GM23338 (cell line): ENCODE measurements around the gene BCORL1. TPM values are rescaled to one million over a fixed set of nuclear protein-coding genes. Genes with fewer than 3 reads are reported as not detected.

ENCODE experiments used
- ATAC-seq: fragments of 200-7000 bp; cut with Tn5 transposase; 3 replicates; pipeline ENCODE4 v1.9.1; 2020
- DNase-seq: peaks from one replicate; pipeline ENCODE4 v3.0.0-alpha.2; 2015; ENCODE audit warnings: low spot score
- H2AFZ ChIP-seq: fragments of 200-600 bp; sonication (generic); 2 replicates; pipeline ENCODE4 v1.8.0; 2016; ENCODE audit warnings: antibody characterized with exemption, mild to moderate bottlenecking, moderate library complexity
- H3F3A ChIP-seq: fragments of 200-600 bp; sonication (generic); replicated peaks from 2 replicates; pipeline ENCODE4 v1.8.0; 2017; ENCODE audit warnings: antibody characterized with exemption, mixed run types, low read depth
- H3K27ac ChIP-seq: fragments of 200-600 bp; sonication (generic); 2 replicates; pipeline ENCODE4 v1.6.1; 2016; ENCODE audit warnings: low read depth
- H3K27me3 ChIP-seq: fragments of 200-600 bp; sonication (generic); 2 replicates; pipeline ENCODE4 v1.8.0; 2016; ENCODE audit warnings: mild to moderate bottlenecking, mixed run types, moderate library complexity; ENCODE audit not compliant: insufficient read depth
- H3K36me3 ChIP-seq: fragments of 200-600 bp; sonication (generic); 2 replicates; pipeline ENCODE4 v1.8.0; 2016; ENCODE audit warnings: mild to moderate bottlenecking; ENCODE audit not compliant: insufficient read depth
- H3K4me1 ChIP-seq: fragments of 200-600 bp; sonication (generic); 2 replicates; pipeline ENCODE4 v1.8.0; 2016; ENCODE audit warnings: mild to moderate bottlenecking, moderate library complexity; ENCODE audit not compliant: insufficient read depth
- H3K4me2 ChIP-seq: fragments of 200-600 bp; sonication (generic); 2 replicates; pipeline ENCODE4 v1.7.1; 2017; ENCODE audit warnings: mixed run types
- H3K4me3 ChIP-seq: fragments of 200-600 bp; sonication (generic); 2 replicates; pipeline ENCODE4 v1.6.1; 2016; ENCODE audit warnings: mixed run types
- H3K79me2 ChIP-seq: fragments of 200-600 bp; sonication (generic); replicated peaks from 2 replicates; pipeline ENCODE4 v1.8.0; 2017; ENCODE audit warnings: mild to moderate bottlenecking; ENCODE audit not compliant: insufficient read depth
- H3K9me2 ChIP-seq: fragments of 200-600 bp; sonication (generic); 2 replicates; pipeline ENCODE4 v1.8.0; 2017; ENCODE audit not compliant: insufficient read depth
- H4K20me1 ChIP-seq: fragments of 200-600 bp; sonication (generic); replicated peaks from 2 replicates; pipeline ENCODE4 v1.8.0; 2017; ENCODE audit warnings: mild to moderate bottlenecking; ENCODE audit not compliant: insufficient read depth
- H3K27ac Mint-ChIP-seq: 2 replicates; pipeline ENCODE4 v1.8.0; 2020; ENCODE audit warnings: inconsistent platforms, mild to moderate bottlenecking, moderate library complexity, mixed read lengths
- H3K27me3 Mint-ChIP-seq: 3 replicates; pipeline ENCODE4 v1.8.0; 2022; ENCODE audit warnings: low read depth, mild to moderate bottlenecking, moderate library complexity, mixed read lengths, inconsistent platforms; ENCODE audit not compliant: insufficient read depth, poor library complexity
- H3K36me3 Mint-ChIP-seq: 3 replicates; pipeline ENCODE4 v1.8.0; 2021; ENCODE audit warnings: low read depth, mild to moderate bottlenecking, inconsistent platforms, moderate library complexity, mixed read lengths
- H3K4me1 Mint-ChIP-seq: 3 replicates; pipeline ENCODE4 v1.8.0; 2020; ENCODE audit warnings: mild to moderate bottlenecking, inconsistent platforms, mixed read lengths
- H3K4me3 Mint-ChIP-seq: 3 replicates; pipeline ENCODE4 v1.8.0; 2021; ENCODE audit warnings: moderate library complexity, mild to moderate bottlenecking, inconsistent platforms, mixed read lengths
- H3K9me3 Mint-ChIP-seq: 3 replicates; pipeline ENCODE4 v1.8.0; 2020; ENCODE audit warnings: moderate library complexity, mild to moderate bottlenecking, inconsistent platforms, mixed read lengths
- CREB1 ChIP-seq: fragments of 250-450 bp; sonication (Bioruptor Pico); IDR thresholded peaks from 2 replicates; pipeline ENCODE4 v1.5.0; 2020; ENCODE audit warnings: low read depth, mild to moderate bottlenecking, moderate library complexity
- EZH2 ChIP-seq: fragments of 200-600 bp; sonication (generic); IDR thresholded peaks from one replicate; pipeline ENCODE4 v1.8.0; 2017; ENCODE audit warnings: antibody characterized with exemption, mild to moderate bottlenecking, low read depth; ENCODE audit not compliant: unreplicated experiment
- EZH2phosphoT487 ChIP-seq: fragments of 200-600 bp; sonication (generic); IDR thresholded peaks from one replicate; pipeline ENCODE4 v1.8.1; 2018; ENCODE audit warnings: antibody characterized with exemption; ENCODE audit not compliant: unreplicated experiment
- JUNB ChIP-seq: IDR thresholded peaks from one replicate; pipeline ENCODE4 v1.6.1; 2016; ENCODE audit warnings: antibody characterized with exemption; ENCODE audit not compliant: unreplicated experiment
- NANOG ChIP-seq: IDR thresholded peaks from 2 replicates; pipeline ENCODE4 v1.6.1; 2016; ENCODE audit warnings: antibody characterized with exemption, borderline replicate concordance
- POLR2AphosphoS5 ChIP-seq: IDR thresholded peaks from 2 replicates; pipeline ENCODE4 v1.6.1; 2016; ENCODE audit warnings: antibody characterized with exemption, low read depth
- REST ChIP-seq: IDR thresholded peaks from one replicate; pipeline ENCODE4 v1.6.1; 2018; ENCODE audit warnings: antibody characterized with exemption; ENCODE audit not compliant: unreplicated experiment
- STAT1 ChIP-seq: IDR thresholded peaks from one replicate; pipeline ENCODE4 v1.6.1; 2016; ENCODE audit warnings: antibody characterized with exemption; ENCODE audit not compliant: unreplicated experiment
- ZNF114 ChIP-seq: fragments of 250-450 bp; sonication (Bioruptor Pico); IDR thresholded peaks from 2 replicates; pipeline ENCODE4 v1.5.0; 2020; ENCODE audit warnings: mild to moderate bottlenecking, moderate library complexity
- ZNF331 ChIP-seq: fragments of 250-450 bp; sonication (Bioruptor Pico); IDR thresholded peaks from 2 replicates; pipeline ENCODE4 v1.5.0; 2020; ENCODE audit warnings: low read depth, mild to moderate bottlenecking, moderate library complexity
- polyA plus RNA-seq: library from polyadenylated mRNA; unstranded; fragments of >200 nt; fragmentation: Nextera tagmentation; extraction: Ambion mirVana; gene quantifications from 2 replicates; pipeline ENCODE4 v1.2.1, GENCODE V29; 2016
- total RNA-seq: library from RNA; depleted of rRNA; stranded (reverse); fragments of >200 nt; shearing (Covaris generic); gene quantifications from 2 replicates; pipeline ENCODE4 v1.2.3, GENCODE V29; 2014
- TF ChIP-seq, protein P1 (sequence below): fragments of 250-450 bp; sonication (Bioruptor Pico); IDR thresholded peaks from 2 replicates; pipeline ENCODE4 v1.5.0; 2020; ENCODE audit warnings: mild to moderate bottlenecking, moderate library complexity
- TF ChIP-seq, protein P2 (sequence below): IDR thresholded peaks from 2 replicates; pipeline ENCODE4 v1.6.1; 2016; ENCODE audit warnings: antibody characterized with exemption
- TF ChIP-seq, protein P3 (sequence below), 2 experiments: fragments of 200-600 bp in 1 of 2; sonication (generic) in 1 of 2; conservative IDR thresholded peaks; 2 replicates each; pipeline versions ENCODE4 v1.5.1 to v1.6.1; 2016 to 2017; ENCODE audit warnings: antibody characterized with exemption in 2 of 2, low read depth in 2 of 2, mild to moderate bottlenecking in 2 of 2, moderate library complexity in 1 of 2

Gene BCORL1
- total and polyA plus RNA-seq, 2 experiments from 2014 or later: 2.6 to 2.7 TPM

- Histone ChIP-seq H3K27ac (no peak overlapping the region), H3K4me3 (no peak overlapping the region), H3K79me2 (no peaks in the 10 kb centered on the region), H3K36me3 (no peaks in the 10 kb centered on the region), H3K4me1 (no peaks in the 10 kb centered on the region), H3K27me3 (no peaks in the 10 kb centered on the region), H4K20me1 (no peaks in the 10 kb centered on the region), H3F3A (no peaks in the 10 kb centered on the region), H3K9me2 (no peaks in the 10 kb centered on the region), H2AFZ (no peak overlapping the region), H3K4me2 (no peak overlapping the region)
- ATAC-seq (no peak), DNase-seq (no peak)
- Mint-ChIP-seq H3K4me3 (no peak overlapping the region), H3K27ac (no peak overlapping the region), H3K9me3 (no peaks in the 10 kb centered on the region), H3K36me3 (no peaks in the 10 kb centered on the region), H3K27me3 (peaks cover 4% of the 10 kb centered on the region), H3K4me1 (peaks cover 7% of the 10 kb centered on the region)
- TF ChIP-seq EZH2phosphoT487 (no peak), ZNF331 (CRISPR knock-in tag) (no peak), NANOG (no peak), REST (no peak), STAT1 (no peak), JUNB (no peak), CREB1 (CRISPR knock-in tag) (no peak), ZNF114 (no peak), EZH2 (no peak), POLR2AphosphoS5 (no peak)
- TF ChIP-seq, protein P1, sequence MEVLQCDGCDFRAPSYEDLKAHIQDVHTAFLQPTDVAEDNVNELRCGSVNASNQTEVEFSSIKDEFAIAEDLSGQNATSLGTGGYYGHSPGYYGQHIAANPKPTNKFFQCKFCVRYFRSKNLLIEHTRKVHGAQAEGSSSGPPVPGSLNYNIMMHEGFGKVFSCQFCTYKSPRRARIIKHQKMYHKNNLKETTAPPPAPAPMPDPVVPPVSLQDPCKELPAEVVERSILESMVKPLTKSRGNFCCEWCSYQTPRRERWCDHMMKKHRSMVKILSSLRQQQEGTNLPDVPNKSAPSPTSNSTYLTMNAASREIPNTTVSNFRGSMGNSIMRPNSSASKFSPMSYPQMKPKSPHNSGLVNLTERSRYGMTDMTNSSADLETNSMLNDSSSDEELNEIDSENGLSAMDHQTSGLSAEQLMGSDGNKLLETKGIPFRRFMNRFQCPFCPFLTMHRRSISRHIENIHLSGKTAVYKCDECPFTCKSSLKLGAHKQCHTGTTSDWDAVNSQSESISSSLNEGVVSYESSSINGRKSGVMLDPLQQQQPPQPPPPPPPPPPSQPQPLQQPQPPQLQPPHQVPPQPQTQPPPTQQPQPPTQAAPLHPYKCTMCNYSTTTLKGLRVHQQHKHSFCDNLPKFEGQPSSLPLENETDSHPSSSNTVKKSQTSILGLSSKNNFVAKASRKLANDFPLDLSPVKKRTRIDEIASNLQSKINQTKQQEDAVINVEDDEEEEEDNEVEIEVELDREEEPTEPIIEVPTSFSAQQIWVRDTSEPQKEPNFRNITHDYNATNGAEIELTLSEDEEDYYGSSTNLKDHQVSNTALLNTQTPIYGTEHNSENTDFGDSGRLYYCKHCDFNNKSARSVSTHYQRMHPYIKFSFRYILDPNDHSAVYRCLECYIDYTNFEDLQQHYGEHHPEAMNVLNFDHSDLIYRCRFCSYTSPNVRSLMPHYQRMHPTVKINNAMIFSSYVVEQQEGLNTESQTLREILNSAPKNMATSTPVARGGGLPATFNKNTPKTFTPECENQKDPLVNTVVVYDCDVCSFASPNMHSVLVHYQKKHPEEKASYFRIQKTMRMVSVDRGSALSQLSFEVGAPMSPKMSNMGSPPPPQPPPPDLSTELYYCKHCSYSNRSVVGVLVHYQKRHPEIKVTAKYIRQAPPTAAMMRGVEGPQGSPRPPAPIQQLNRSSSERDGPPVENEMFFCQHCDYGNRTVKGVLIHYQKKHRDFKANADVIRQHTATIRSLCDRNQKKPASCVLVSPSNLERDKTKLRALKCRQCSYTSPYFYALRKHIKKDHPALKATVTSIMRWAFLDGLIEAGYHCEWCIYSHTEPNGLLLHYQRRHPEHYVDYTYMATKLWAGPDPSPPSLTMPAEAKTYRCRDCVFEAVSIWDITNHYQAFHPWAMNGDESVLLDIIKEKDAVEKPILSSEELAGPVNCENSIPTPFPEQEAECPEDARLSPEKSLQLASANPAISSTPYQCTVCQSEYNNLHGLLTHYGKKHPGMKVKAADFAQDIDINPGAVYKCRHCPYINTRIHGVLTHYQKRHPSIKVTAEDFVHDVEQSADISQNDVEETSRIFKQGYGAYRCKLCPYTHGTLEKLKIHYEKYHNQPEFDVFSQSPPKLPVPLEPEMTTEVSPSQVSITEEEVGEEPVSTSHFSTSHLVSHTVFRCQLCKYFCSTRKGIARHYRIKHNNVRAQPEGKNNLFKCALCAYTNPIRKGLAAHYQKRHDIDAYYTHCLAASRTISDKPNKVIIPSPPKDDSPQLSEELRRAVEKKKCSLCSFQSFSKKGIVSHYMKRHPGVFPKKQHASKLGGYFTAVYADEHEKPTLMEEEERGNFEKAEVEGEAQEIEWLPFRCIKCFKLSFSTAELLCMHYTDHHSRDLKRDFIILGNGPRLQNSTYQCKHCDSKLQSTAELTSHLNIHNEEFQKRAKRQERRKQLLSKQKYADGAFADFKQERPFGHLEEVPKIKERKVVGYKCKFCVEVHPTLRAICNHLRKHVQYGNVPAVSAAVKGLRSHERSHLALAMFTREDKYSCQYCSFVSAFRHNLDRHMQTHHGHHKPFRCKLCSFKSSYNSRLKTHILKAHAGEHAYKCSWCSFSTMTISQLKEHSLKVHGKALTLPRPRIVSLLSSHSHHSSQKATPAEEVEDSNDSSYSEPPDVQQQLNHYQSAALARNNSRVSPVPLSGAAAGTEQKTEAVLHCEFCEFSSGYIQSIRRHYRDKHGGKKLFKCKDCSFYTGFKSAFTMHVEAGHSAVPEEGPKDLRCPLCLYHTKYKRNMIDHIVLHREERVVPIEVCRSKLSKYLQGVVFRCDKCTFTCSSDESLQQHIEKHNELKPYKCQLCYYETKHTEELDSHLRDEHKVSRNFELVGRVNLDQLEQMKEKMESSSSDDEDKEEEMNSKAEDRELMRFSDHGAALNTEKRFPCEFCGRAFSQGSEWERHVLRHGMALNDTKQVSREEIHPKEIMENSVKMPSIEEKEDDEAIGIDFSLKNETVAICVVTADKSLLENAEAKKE (CRISPR knock-in tag): no peak
- TF ChIP-seq, protein P2, sequence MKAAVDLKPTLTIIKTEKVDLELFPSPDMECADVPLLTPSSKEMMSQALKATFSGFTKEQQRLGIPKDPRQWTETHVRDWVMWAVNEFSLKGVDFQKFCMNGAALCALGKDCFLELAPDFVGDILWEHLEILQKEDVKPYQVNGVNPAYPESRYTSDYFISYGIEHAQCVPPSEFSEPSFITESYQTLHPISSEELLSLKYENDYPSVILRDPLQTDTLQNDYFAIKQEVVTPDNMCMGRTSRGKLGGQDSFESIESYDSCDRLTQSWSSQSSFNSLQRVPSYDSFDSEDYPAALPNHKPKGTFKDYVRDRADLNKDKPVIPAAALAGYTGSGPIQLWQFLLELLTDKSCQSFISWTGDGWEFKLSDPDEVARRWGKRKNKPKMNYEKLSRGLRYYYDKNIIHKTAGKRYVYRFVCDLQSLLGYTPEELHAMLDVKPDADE: no peak
- TF ChIP-seq, protein P3, sequence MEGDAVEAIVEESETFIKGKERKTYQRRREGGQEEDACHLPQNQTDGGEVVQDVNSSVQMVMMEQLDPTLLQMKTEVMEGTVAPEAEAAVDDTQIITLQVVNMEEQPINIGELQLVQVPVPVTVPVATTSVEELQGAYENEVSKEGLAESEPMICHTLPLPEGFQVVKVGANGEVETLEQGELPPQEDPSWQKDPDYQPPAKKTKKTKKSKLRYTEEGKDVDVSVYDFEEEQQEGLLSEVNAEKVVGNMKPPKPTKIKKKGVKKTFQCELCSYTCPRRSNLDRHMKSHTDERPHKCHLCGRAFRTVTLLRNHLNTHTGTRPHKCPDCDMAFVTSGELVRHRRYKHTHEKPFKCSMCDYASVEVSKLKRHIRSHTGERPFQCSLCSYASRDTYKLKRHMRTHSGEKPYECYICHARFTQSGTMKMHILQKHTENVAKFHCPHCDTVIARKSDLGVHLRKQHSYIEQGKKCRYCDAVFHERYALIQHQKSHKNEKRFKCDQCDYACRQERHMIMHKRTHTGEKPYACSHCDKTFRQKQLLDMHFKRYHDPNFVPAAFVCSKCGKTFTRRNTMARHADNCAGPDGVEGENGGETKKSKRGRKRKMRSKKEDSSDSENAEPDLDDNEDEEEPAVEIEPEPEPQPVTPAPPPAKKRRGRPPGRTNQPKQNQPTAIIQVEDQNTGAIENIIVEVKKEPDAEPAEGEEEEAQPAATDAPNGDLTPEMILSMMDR (conservative IDR thresholded peaks at IDR 0.05; ENCODE audit: low read depth in 2 of 2): no peak
Observed at GRCh38 chrX:130014770-130015169, 32.3 kb downstream of the BCORL1 start.
